Gastrocnemius medialis (tissue), 4 donors: Measurements from ENCODE around the gene FOXP4. TPM values are rescaled to one million over a fixed set of nuclear protein-coding genes. Genes with fewer than 3 reads are reported as not detected.

Source experiments
- ATAC-seq, 2 donors: fragments of 150-250 bp; one replicate each; pipeline ENCODE4 v1.9.1; 2016
- DNase-seq, 2 donors: peaks; one replicate each; pipeline ENCODE4 v3.0.0-alpha.2; 2019
- H3K27ac ChIP-seq, 4 donors: fragments of 200-600 bp; sonication (generic); 1 replicate in 1 of 4; 2 replicates in 3 of 4; pipeline ENCODE4 v1.5.1; 2016 to 2018; ENCODE audit warnings: mild to moderate bottlenecking in 2 of 4, moderate library complexity in 1 of 4
- H3K27me3 ChIP-seq, 3 donors: fragments of 200-600 bp; sonication (generic) in 2 of 3; 1 replicate in 1 of 3; 2 replicates in 2 of 3; pipeline versions ENCODE4 v1.5.1 to v1.6.0; 2016 to 2019; ENCODE audit warnings: mild to moderate bottlenecking in 1 of 3, moderate library complexity in 1 of 3
- H3K36me3 ChIP-seq, 2 donors: fragments of 200-600 bp; sonication (generic) in 1 of 2; one replicate each; pipeline ENCODE4 v1.5.1; 2017 to 2018
- H3K4me1 ChIP-seq, 2 donors: fragments of 200-600 bp; sonication (generic) in 1 of 2; one replicate each; pipeline ENCODE4 v1.5.1; 2016 to 2017; ENCODE audit warnings: mild to moderate bottlenecking in 2 of 2
- H3K4me3 ChIP-seq, 4 donors: fragments of 200-600 bp; sonication (generic) in 3 of 4; 1 replicate in 1 of 4; 2 replicates in 3 of 4; pipeline ENCODE4 v1.5.1; 2016 to 2019; ENCODE audit warnings: mild to moderate bottlenecking in 2 of 4
- H3K9me3 ChIP-seq, 3 donors: fragments of 200-600 bp; sonication (generic) in 2 of 3; 1 replicate in 1 of 3; 2 replicates in 2 of 3; pipeline ENCODE4 v1.5.1; 2016 to 2019
- POLR2A ChIP-seq, 2 donors: fragments of 450-650 bp; IDR thresholded peaks; one replicate each; pipeline ENCODE4 v1.6.1; 2017; ENCODE audit warnings: antibody characterized with exemption in 2 of 2, mild to moderate bottlenecking in 2 of 2, moderate library complexity in 2 of 2
- in situ Hi-C, 4 donors: fragments of 200-750 bp; cut with MboI; loops; one replicate each; pipeline versions ENCODE4 v1.15.0 to v1.8.0; 2017; ENCODE audit warnings: low sequenced_read_pairs in 4 of 4
- intact Hi-C: fragments of 100-400 bp; cut with DNase I; formaldehyde crosslinking; loops from one replicate; pipeline ENCODE4 v1.15.1; 2023; ENCODE audit warnings: low total_unique reads
- total RNA-seq, 4 donors: library from RNA; depleted of rRNA; stranded (reverse); fragments of >200 nt; gene quantifications; one replicate each; pipeline versions ENCODE4 v1.1.0 to v1.2.3, GENCODE V29; 2016
- TF ChIP-seq, protein P1 (sequence below), 5 experiments: fragments of 450-650 bp in 3 of 5; fragments of 200-600 bp in 2 of 5; sonication (generic) in 2 of 5; IDR thresholded peaks in 4 of 5; conservative IDR thresholded peaks in 1 of 5; 1 replicate in 4 of 5; 2 replicates in 1 of 5; pipeline ENCODE4 v1.5.1; 2016 to 2019; ENCODE audit warnings: antibody characterized with exemption in 5 of 5, mild to moderate bottlenecking in 3 of 5, moderate library complexity in 3 of 5

Gene FOXP4
- total RNA-seq, 4 donors from 2014 or later, result 3.4 to 11.4 (median 6.5) TPM

GRCh38 chr6:41640426-41640825 is 94.2 kb downstream of the FOXP4 start:
- TF ChIP-seq POLR2A (IDR thresholded peaks at IDR 0.05), result no peak
- TF ChIP-seq, protein P1, sequence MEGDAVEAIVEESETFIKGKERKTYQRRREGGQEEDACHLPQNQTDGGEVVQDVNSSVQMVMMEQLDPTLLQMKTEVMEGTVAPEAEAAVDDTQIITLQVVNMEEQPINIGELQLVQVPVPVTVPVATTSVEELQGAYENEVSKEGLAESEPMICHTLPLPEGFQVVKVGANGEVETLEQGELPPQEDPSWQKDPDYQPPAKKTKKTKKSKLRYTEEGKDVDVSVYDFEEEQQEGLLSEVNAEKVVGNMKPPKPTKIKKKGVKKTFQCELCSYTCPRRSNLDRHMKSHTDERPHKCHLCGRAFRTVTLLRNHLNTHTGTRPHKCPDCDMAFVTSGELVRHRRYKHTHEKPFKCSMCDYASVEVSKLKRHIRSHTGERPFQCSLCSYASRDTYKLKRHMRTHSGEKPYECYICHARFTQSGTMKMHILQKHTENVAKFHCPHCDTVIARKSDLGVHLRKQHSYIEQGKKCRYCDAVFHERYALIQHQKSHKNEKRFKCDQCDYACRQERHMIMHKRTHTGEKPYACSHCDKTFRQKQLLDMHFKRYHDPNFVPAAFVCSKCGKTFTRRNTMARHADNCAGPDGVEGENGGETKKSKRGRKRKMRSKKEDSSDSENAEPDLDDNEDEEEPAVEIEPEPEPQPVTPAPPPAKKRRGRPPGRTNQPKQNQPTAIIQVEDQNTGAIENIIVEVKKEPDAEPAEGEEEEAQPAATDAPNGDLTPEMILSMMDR (IDR thresholded peaks at IDR 0.05 in 4 of 5, conservative IDR thresholded peaks at IDR 0.05 in 1 of 5), result no peak
- intact Hi-C loops (no loop called here), in situ Hi-C loops (no loop called here)
- Histone ChIP-seq H3K9me3 (no peaks in the 10 kb centered on the region), H3K4me3 (no peak overlapping the region), H3K27me3 (peaks cover 30 to 47% (median 36%) of the 10 kb centered on the region in 3 donors), H3K4me1 (peaks cover 6 to 19% of the 10 kb centered on the region in 2 donors), H3K36me3 (no peaks in the 10 kb centered on the region), H3K27ac (no peak overlapping the region)
- ATAC-seq, result no peak
- no peak for DNase-seq

DNA sequence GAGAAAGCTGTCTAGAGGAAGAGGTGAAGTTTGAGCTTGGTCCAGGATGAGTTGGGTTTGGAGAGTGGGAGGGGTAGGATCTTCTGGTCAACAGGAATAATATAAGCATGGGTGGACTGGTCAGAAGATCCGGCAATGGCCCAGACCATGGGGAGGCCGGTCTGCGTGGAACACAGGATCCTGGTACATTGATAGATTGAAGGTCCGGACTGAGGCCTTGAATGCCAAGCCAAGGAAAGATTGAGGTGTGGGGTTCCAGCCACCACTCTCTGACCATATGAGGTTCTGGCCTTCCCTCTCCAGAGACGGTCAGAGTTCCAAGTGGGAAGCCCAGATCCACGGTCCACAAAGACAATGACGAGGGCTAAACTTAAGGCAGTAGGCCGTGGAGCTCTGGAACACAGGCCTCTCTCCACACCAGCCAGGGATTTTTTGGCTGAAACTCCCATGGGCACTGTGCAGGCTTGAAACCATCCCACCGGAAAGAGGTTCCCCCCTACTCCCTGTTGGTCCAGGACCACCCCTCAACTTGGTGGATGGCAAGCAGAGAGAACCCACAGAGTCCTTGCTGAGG is 95.3 kb downstream of the FOXP4 start:
- intact Hi-C loops, result no loop called here
- DNase-seq, result no peak
- Histone ChIP-seq H3K4me1 (peaks cover 6 to 19% of the 10 kb centered on the region in 2 donors), H3K27me3 (peaks cover 30 to 43% (median 36%) of the 10 kb centered on the region in 3 donors), H3K36me3 (no peaks in the 10 kb centered on the region), H3K9me3 (no peaks in the 10 kb centered on the region), H3K27ac (no peak overlapping the region), H3K4me3 (no peak overlapping the region)
- ATAC-seq, result no peak
- TF ChIP-seq, protein P1 (IDR thresholded peaks at IDR 0.05 in 4 of 5, conservative IDR thresholded peaks at IDR 0.05 in 1 of 5), result no peak
- TF ChIP-seq POLR2A (IDR thresholded peaks at IDR 0.05), result no peak
- in situ Hi-C loops, result no loop called here

DNA sequence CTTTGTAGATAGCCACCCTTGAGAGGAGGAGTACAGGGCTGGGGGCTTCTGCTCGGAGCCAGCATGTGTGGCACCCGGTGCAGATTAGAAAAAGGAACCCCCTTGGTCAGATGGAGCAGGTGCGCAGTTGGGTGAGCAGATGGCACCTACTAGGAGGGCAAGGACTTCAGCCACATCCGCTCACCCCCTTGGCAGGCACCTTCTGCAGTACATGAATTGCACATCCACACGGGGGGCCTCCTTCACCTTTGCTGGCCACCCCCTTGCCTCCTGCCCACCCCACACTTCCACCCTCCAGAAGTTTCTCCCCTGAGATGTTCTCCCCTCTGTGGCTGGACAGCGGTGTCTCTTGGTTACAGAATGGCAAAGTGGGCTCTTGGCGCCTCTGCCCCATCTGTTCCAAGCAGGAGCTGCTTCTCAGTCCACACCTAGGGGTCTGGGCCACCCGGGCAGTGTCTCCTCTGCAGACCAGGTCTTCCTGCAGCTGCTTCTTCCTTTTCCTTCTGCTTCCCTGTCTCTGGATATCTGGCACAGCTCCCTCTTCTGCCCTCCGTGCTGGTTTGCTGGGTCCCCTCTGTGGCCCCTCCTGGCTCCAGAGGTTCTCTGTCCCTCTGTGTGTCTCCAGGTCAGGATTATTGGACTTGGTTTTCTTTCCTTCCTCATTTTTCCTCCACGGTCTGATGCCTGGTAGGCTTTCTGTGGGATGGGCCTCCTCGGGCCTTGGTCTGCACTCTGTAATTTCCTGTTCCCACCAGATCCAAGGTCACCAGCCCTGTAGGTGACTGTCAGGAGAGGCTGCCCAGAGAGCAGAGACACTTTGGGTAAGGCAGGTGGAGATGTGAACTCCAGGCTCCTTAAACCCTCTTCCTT is 96.1 kb downstream of the FOXP4 start:
- ATAC-seq, result no peak
- peaks cover 6 to 19% of the 10 kb centered on the region in 2 donors for H3K4me1 ChIP-seq
- no peaks in the 10 kb centered on the region for H3K9me3 ChIP-seq
- no peak for TF ChIP-seq POLR2A (IDR thresholded peaks at IDR 0.05)
- H3K36me3 ChIP-seq, result no peaks in the 10 kb centered on the region
- DNase-seq, result no peak
- H3K27ac ChIP-seq, result no peak overlapping the region
- in situ Hi-C loops (no loop called here), intact Hi-C loops (no loop called here)
- peaks cover 22 to 34% (median 27%) of the 10 kb centered on the region in 3 donors for H3K27me3 ChIP-seq
- no peak overlapping the region for H3K4me3 ChIP-seq

- ATAC-seq, result no peak
- in situ Hi-C loops, result no loop called here
Measured at GRCh38 chr6:41642960-41643898, 97.0 kb downstream of the FOXP4 start.

More at GRCh38 chr6:41642960-41643898, 97.0 kb downstream of the FOXP4 start:
- intact Hi-C loops, result no loop called here
- TF ChIP-seq, protein P1 (IDR thresholded peaks at IDR 0.05 in 4 of 5, conservative IDR thresholded peaks at IDR 0.05 in 1 of 5), result no peak
- TF ChIP-seq POLR2A (IDR thresholded peaks at IDR 0.05), result no peak
- H3K4me1 ChIP-seq, result peaks cover 6 to 11% of the 10 kb centered on the region in 2 donors
- H3K9me3 ChIP-seq, result no peaks in the 10 kb centered on the region
- H3K4me3 ChIP-seq, result no peak overlapping the region
- H3K27me3 ChIP-seq, result peaks cover 13 to 25% (median 21%) of the 10 kb centered on the region in 3 donors
- H3K36me3 ChIP-seq, result no peaks in the 10 kb centered on the region
- DNase-seq, result no peak
- H3K27ac ChIP-seq, result no peak overlapping the region
